Measurements from ENCODE around the gene HPRT1.

The HPRT1 gene

GRCh38 chrX:134478374-134478773, 18.4 kb downstream of the HPRT1 start:
- DNase-seq, result no peak

DNA sequence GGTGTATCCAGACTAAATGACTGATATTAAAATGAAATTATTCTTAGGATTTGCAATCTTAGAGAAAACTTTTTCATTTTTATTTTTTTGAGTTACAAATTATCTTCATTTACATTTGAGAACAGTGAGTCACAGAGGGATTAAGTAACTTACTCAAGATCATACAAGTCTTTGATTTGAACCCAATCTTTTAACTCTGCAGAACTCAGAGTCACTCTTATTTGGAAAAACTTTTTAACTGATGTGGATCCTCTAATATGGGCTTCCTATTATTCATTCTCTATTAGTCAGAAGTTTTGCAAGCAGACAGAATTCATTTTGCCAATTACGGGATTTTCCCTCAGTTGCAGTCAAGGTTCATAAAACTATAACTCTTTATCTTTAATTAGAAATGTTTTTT, 20.1 kb downstream of the HPRT1 start:
- DNase-seq, result no peak

DNA sequence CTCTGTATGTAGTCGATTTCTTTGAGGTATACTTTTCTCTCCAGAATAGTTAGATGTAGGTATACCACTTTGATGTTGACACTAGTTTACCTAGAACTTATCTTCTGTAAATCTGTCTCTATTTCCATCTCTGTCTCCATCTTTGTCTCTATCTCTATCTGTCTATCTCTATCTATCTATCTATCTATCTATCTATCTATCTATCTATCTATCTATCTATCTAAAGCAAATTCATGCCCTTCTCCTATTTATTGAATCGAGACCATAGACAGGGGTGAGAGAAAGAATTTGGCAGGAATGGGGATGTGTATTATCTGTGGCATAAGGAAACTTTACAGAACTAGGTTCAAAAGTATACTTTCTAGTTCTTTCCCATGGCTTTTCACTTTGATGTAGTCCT, 21.4 kb downstream of the HPRT1 start:
- no peak for DNase-seq

GRCh38 chrX:134482371-134482770, 22.4 kb downstream of the HPRT1 start:
- DNase-seq, result no peak

- no peak for DNase-seq
These were observed 24.1 kb downstream of the HPRT1 start for GRCh38 chrX:134484039-134484438.

GRCh38 chrX:134501941-134502340, 42.0 kb downstream of the HPRT1 start:
- no peak for DNase-seq

DNA sequence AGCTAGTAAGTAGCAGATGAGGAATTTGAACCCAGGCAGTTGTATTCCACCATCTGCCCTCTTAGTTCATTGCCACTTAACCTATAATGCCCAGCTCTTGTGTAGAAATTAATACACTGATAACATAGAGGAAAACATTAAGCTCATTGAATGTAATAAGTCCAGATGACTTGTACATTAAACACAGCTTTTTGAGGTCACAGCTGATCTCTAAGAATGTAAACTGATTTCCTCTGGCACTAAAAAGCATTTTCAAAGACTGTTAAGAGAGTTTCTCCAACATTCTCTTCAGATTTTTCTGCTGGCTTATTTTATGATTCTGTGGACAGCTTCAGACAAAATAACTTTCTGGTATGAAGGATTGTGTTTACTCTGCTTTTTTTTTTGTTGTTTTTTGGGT, 42.7 kb downstream of the HPRT1 start:
- no peak for DNase-seq

GRCh38 chrX:134512566-134512965, 52.6 kb downstream of the HPRT1 start:
- no peak for DNase-seq

GRCh38 chrX:134513091-134513490, 53.1 kb downstream of the HPRT1 start:
- no peak for DNase-seq

- no peak for DNase-seq
These were observed 61.0 kb downstream of the HPRT1 start for GRCh38 chrX:134520860-134521390.

DNA sequence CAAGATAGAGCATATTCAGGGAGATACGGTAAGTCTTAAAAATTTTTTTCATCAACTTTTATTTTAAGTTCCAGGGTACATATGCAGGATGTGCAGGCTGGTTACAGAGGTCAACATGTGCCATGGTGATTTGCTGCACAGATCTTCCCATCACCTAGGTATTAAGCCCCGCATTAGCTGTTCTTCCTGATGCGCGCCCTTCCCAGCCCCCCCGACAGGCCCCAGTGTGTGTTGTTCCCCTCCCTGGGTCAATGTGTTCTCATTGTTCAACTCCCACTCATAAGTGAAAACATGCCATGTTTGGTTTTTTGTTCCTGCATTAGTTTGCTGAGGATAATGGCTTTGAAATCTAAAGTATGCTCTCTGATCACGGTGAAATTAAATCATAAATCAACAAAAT, 64.2 kb downstream of the HPRT1 start:
- no peak for DNase-seq

DNA sequence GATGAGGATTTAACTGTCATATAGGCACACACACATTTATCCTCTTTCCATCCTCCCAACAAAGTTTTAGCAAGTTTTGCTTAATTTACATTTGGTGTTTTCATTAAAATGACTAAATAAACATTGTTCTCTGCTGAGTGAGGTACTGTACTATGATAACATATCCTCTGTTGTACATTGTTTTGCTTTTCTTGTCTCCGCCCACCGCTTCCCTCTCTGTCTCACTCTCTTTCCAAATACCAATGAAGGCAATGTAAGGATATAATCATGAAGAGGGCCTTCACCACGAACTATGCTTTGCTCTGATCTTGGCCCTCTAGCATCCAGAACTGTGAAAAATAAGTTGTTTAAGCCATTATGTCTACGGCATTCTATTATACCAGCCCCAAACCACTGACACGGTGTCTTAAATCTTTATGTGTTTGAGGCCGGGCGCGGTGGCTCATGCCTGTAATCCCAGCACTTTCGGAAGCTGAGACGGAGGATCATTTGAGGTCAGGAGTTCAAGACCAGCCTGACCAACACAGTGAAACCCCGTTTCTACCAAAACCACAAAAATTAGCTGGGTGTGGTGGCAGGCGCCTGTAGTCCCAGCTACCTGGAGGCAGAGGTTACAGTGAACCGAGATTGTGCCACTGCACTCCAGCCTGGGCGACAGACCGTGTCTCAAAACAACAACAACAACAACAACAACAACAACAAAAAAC, 65.3 kb downstream of the HPRT1 start:
- no peak for DNase-seq

- DNase-seq, result no peak
These were observed 66.4 kb downstream of the HPRT1 start for GRCh38 chrX:134526399-134526798.

DNA sequence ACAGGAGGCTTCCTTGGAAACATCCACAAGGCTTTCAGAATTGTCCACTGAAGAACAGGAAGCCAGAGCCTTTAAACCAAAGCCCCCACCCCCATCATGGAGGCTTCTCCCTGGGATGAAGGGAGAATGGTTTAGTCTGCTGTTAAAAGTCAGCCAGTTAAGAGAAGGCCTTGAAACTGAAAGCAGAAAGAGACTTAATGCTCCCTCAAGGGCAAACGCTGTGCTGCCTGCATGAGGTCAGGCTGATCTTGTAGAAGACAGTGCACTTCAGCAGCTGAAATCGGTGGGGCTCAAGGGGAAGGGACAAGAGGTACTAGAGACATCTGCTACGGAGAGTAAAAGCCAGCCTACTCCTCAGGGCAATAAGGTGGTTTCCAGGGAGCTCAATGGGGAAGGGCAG, 69.0 kb downstream of the HPRT1 start:
- no peak for DNase-seq

DNA sequence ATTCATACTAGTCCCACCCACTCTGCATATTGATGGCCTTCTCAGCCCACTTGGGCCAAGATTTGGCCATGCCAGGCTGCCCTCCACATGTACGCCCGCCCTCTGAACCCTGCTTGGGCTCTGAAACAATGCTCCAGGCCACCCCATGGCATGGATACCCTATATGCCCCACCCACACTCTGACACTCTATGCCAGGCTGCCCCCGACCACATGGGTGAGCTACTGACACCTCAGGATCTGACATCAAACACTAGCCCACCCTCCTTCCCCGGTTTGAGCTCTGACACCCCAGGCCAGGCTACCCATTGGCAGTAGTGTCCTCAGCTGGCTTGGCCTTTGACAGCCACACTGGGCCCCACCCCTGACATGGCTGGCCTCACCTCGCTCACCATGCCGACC, 69.5 kb downstream of the HPRT1 start:
- no peak for DNase-seq

- no peak for DNase-seq
These were observed 70.9 kb downstream of the HPRT1 start for GRCh38 chrX:134530845-134531244.

- no peak for DNase-seq
These were observed 73.4 kb downstream of the HPRT1 start for GRCh38 chrX:134533352-134533751.

DNA sequence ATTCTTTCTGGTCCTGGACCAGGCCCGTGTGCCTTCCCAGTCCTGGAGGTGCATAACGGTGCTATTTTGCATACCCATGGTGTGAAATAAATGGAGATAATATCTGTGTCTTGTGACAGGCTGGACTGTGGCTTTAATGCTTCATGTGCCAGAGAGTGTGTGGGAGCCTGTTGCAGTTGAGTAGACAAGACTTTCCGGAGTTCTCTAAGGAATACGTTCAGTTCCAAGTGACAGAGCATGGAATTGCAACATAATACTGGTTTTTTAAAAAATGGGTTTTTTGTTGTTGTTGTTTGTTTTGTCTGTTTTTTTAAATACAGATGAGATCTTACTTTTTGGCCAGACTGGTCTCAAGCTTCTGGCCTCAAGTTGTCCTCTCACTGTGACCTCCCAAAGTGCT, 74.0 kb downstream of the HPRT1 start:
- DNase-seq, result no peak

DNA sequence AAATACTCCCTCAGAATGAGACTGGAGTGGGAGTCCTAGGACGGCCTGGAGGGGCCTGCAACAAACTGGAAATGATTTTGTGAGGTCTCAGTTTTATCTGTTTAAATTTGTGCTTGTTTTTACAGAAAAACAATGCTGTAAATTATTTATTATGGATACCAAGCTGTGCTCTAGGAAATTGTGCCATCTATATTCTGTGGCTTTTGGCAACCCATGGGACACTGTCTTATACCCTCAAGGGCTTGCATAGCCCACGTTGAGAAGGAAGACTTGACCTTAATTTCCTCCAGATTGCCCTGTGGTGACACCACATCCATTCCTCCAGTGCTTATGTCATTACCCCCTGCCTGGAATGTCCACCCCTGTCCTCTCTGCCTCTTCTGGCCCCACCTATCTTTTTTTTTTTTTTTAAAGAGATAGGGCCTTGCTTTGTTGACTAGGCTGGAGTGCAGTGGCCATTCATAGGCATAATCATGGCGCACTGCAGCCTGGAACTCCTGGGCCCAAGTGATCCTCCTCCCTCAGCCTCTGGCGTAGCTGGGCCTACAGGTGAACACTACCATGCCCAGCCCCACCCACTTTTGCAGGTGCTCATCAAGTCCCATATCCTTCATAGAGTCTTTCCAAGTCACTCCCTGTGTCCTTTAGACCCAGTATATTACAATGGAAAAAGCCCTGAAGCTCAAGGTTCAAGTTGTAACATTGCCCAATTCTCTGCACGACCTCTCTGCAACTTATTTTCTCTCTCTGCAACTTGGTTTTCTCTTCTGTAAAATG, 77.4 kb downstream of the HPRT1 start:
- DNase-seq, result no peak

- DNase-seq, result no peak
These were observed 78.4 kb downstream of the HPRT1 start for GRCh38 chrX:134538316-134538715.

GRCh38 chrX:134541906-134542305, 81.9 kb downstream of the HPRT1 start:
- no peak for DNase-seq

DNA sequence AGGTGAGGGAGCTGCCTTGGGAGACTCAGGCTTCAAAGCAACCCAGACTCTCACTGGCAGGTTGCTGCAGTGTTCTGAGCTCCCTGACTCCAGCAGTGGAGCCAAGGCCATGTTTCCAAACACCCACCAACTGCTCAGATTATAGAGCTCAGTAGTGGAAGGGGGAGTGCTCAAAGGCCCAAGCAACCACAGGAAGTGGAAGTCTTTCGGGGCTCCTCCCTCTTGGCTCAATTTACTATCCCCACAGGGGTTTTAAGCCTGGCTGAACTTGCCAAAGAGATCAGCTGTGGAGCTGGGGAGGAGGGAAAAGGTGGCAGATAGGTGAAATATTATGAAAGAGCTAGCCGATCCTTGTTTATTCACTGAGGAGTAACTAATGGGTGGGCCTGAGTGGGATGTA, 82.5 kb downstream of the HPRT1 start:
- DNase-seq, result no peak

- DNase-seq, result no peak
These were observed 83.3 kb downstream of the HPRT1 start for GRCh38 chrX:134543288-134543687.

GRCh38 chrX:134544135-134544512, 84.2 kb downstream of the HPRT1 start:
- no peak for DNase-seq
